HS-5 (cell line): ENCODE results near the gene PLA2G2C.

ENCODE experiments used
- DNase-seq: peaks from one replicate; pipeline ENCODE4 v3.0.0-alpha.2; 2012; ENCODE audit warnings: low read depth

PLA2G2C gene

GRCh38 chr1:20183616-20184271 is 2.6 kb downstream of the PLA2G2C start:
- DNase-seq: no peak

GRCh38 chr1:20183035-20183434 is 3.3 kb downstream of the PLA2G2C start:
- DNase-seq: no peak

GRCh38 chr1:20182415-20182814 is 3.9 kb downstream of the PLA2G2C start:
- DNase-seq: no peak

GRCh38 chr1:20180844-20181207 is 5.5 kb downstream of the PLA2G2C start:
- DNase-seq: no peak

GRCh38 chr1:20180129-20180843 is 6.0 kb downstream of the PLA2G2C start:
- no peak for DNase-seq

- DNase-seq: no peak
Observed at GRCh38 chr1:20179371-20180128, 6.8 kb downstream of the PLA2G2C start.

GRCh38 chr1:20178634-20179370 is 7.5 kb downstream of the PLA2G2C start:
- no peak for DNase-seq

GRCh38 chr1:20174937-20175666 is 11.2 kb downstream of the PLA2G2C start:
- no peak for DNase-seq

- no peak for DNase-seq
Observed at GRCh38 chr1:20172033-20172590, 14.2 kb downstream of the PLA2G2C start.

- no peak for DNase-seq
Observed at GRCh38 chr1:20169932-20170331, 16.4 kb downstream of the PLA2G2C start.

- no peak for DNase-seq
Observed at GRCh38 chr1:20168564-20169491, 17.5 kb downstream of the PLA2G2C start.

GRCh38 chr1:20167126-20167525 is 19.2 kb downstream of the PLA2G2C start:
- no peak for DNase-seq

GRCh38 chr1:20166051-20166450 is 20.3 kb downstream of the PLA2G2C start:
- no peak for DNase-seq

- DNase-seq: no peak
Observed at GRCh38 chr1:20165522-20165951, 20.8 kb downstream of the PLA2G2C start.

GRCh38 chr1:20164694-20165202 is 21.6 kb downstream of the PLA2G2C start:
- DNase-seq: no peak

GRCh38 chr1:20160034-20160433 is 26.3 kb downstream of the PLA2G2C start:
- DNase-seq: no peak

- no peak for DNase-seq
Observed at GRCh38 chr1:20158358-20159070, 27.8 kb downstream of the PLA2G2C start.

- no peak for DNase-seq
Observed at GRCh38 chr1:20154301-20154831, 32.0 kb downstream of the PLA2G2C start.

- DNase-seq: no peak
Observed at GRCh38 chr1:20153000-20153418, 33.3 kb downstream of the PLA2G2C start.
